ENCODE measurements around the gene MAML3. TPM values are rescaled to one million over a fixed set of nuclear protein-coding genes. Genes with fewer than 3 reads are reported as not detected.

Gene MAML3
- total RNA-seq, 1 donor = 4.4 TPM

DNA sequence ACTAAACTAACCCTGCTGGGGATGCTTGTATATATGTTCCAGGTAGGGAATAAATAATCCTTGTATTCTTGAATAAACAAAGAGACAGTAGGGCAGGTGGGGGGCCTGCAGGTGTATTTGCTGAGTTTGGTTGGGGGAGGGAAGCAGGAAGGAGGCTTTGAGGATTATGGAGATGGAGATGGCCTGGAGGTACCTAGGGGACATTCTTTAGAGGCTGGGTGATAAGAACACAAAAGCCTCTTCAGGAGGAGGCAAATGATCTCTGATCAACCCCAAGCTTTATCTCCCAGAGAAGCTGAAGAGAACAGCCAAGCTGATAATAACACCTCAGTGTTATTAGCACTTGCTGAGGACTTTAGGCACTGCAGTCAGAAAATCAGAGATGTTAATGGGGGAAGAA is 300.7 kb downstream of the MAML3 start:
- peaks cover 11% of the 10 kb centered on the region for H3K4me1 ChIP-seq (ENCODE audit: insufficient read depth, low read length)

DNA sequence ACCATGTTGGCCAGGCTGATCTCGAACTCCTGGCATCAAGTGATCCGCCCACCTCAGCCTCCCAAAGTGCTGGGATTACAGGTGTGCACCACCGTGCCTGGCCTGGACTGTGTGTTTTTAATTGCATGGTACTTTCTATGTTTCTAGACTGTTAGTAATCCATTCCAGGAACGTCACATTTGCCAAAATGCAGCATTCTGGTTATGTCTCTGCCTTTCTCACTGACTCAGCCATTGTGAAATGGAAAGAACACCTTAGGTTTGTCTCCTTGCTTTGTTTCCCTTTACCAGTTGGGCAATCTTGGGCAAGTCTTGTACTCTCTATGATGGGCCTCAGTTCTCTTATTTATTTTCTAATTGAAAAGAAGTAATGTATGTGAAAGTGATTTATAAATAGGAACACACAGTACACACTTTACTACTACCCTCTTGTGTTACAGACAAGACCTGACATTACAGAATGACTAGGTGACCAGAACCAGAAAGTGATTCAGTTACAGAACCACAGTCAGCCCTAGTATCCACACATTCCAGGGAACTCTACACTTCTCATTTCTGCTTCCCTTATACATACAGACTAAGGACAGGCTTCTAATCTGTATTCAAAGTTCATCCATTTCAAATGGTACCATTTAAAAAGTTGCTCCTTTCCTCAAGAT is 301.2 kb downstream of the MAML3 start:
- Histone ChIP-seq H3K4me1 (ENCODE audit: insufficient read depth, low read length) (peaks cover 11% of the 10 kb centered on the region), H3K4me3 (ENCODE audit: low read length) (no peak overlapping the region), H3K27me3 (ENCODE audit: insufficient read depth, low read length) (no peaks in the 10 kb centered on the region), H3K9me3 (ENCODE audit: low read depth, low read length) (no peaks in the 10 kb centered on the region)

More for the DNA sequence above, 300.7 kb downstream of the MAML3 start:
- Histone ChIP-seq H3K4me3 (ENCODE audit: low read length) (no peak overlapping the region), H3K9me3 (ENCODE audit: low read depth, low read length) (no peaks in the 10 kb centered on the region), H3K27me3 (ENCODE audit: insufficient read depth, low read length) (no peaks in the 10 kb centered on the region)

DNA sequence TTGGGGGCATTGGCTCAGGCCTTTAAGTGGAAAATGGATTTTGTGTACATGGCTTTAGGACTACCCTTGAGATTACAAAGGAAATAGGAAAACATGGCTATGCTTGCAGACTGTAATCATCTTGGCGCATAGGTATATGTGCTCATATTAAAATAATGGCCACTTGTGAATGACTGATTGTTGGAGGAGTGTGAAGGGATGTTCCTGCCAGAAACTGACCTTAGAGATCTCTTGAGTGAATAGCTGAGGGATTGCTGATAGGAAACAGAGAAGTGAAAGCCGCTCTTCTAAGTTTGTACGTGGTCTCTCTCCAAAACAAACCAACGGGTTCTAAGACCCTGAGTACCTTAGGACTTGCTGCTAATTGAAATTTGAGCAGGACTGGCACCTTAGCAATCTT is 302.3 kb downstream of the MAML3 start:
- H3K9me3 ChIP-seq (ENCODE audit: low read depth, low read length) = no peaks in the 10 kb centered on the region
- no peak overlapping the region for H3K4me3 ChIP-seq (ENCODE audit: low read length)
- no peaks in the 10 kb centered on the region for H3K27me3 ChIP-seq (ENCODE audit: insufficient read depth, low read length)
- peaks cover 4% of the 10 kb centered on the region for H3K4me1 ChIP-seq (ENCODE audit: insufficient read depth, low read length)

DNA sequence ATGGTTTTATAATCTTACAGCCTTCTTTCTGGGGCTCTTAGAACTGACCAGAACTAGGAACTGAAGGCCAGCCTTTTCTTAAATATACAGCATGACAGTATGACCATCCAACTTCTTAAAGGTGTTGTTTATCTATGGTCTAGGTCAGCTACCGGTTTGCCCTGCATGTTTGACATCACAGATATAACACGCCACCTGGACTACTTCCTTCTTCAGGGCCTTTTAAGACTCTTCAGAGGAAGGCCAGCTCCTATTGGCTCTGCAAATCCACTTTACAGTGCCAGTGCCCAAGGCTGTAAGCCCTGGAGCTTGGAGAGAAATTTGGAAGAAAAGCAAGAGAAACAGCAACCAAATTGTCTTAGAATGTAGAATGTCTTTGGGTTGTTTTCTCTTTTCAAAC is 302.9 kb downstream of the MAML3 start:
- Histone ChIP-seq H3K9me3 (ENCODE audit: low read depth, low read length) (no peaks in the 10 kb centered on the region), H3K4me3 (ENCODE audit: low read length) (no peak overlapping the region), H3K4me1 (ENCODE audit: insufficient read depth, low read length) (peaks cover 4% of the 10 kb centered on the region), H3K27me3 (ENCODE audit: insufficient read depth, low read length) (no peaks in the 10 kb centered on the region)

GRCh38 chr4:139849219-139849618 is 304.8 kb downstream of the MAML3 start:
- no peak overlapping the region for H3K4me3 ChIP-seq (ENCODE audit: low read length)
- peaks cover 13% of the 10 kb centered on the region for H3K4me1 ChIP-seq (ENCODE audit: insufficient read depth, low read length)
- no peaks in the 10 kb centered on the region for H3K27me3 ChIP-seq (ENCODE audit: insufficient read depth, low read length)
- no peaks in the 10 kb centered on the region for H3K9me3 ChIP-seq (ENCODE audit: low read depth, low read length)

DNA sequence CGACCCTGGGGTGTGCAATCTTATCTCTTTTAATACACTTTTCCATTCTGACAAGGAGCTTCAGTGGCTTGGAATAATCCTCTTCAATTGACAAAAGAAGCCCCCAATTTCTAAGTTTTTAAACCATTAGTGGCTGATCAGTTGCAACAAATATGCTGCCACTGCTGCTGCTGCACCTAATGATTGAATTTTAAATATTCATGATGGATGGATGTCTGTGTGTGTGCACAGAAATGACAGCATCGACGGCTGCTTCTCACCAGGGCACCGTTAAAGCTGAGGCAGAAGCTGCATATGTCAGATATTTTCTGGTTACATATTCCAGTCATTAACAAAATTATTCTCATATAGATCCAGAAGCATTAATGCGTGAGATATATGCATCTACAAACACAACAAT is 306.0 kb downstream of the MAML3 start:
- Histone ChIP-seq H3K9me3 (ENCODE audit: low read depth, low read length) (no peaks in the 10 kb centered on the region), H3K27me3 (ENCODE audit: insufficient read depth, low read length) (no peaks in the 10 kb centered on the region), H3K4me1 (ENCODE audit: insufficient read depth, low read length) (peaks cover 25% of the 10 kb centered on the region), H3K4me3 (ENCODE audit: low read length) (no peak overlapping the region)

- H3K27me3 ChIP-seq (ENCODE audit: insufficient read depth, low read length) = no peaks in the 10 kb centered on the region
- peaks cover 27% of the 10 kb centered on the region for H3K4me1 ChIP-seq (ENCODE audit: insufficient read depth, low read length)
- no peak overlapping the region for H3K4me3 ChIP-seq (ENCODE audit: low read length)
- H3K9me3 ChIP-seq (ENCODE audit: low read depth, low read length) = no peaks in the 10 kb centered on the region
Observed at GRCh38 chr4:139847602-139848001, 306.4 kb downstream of the MAML3 start.

- H3K4me3 ChIP-seq (ENCODE audit: low read length) = no peak overlapping the region
- no peaks in the 10 kb centered on the region for H3K27me3 ChIP-seq (ENCODE audit: insufficient read depth, low read length)
- H3K9me3 ChIP-seq (ENCODE audit: low read depth, low read length) = no peaks in the 10 kb centered on the region
- H3K4me1 ChIP-seq (ENCODE audit: insufficient read depth, low read length) = peaks cover 28% of the 10 kb centered on the region
Observed at GRCh38 chr4:139846766-139847165, 307.2 kb downstream of the MAML3 start.

DNA sequence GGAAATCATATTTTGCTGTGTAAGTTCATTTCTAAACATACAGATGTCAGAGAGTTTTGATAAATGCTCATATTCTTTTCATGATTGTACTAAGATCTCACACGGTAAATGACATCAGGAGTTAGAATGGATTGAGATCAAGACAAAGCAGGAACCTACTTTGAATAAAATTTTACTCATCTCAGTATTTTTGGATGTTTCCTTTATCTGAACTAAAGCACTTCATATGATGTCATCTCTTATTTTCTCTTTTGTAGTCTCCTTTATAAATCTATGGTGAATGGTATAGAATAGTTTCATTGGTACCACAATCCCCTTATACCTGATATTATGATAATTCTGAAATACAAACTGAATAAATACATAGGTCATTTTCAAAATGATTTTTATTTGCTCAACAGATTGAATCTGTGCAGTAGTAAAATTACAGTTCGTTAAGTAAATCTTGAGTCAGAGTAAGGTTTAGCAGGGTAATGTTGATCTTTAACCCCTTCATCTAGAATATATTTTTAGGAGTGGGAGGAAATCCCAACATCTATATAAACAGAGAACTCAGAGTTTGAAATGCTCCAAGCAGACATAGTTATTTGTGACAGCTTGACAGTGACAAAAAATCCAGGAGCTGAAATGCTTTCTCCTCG is 308.4 kb downstream of the MAML3 start:
- Histone ChIP-seq H3K9me3 (ENCODE audit: low read depth, low read length) (no peaks in the 10 kb centered on the region), H3K4me3 (ENCODE audit: low read length) (no peak overlapping the region), H3K27me3 (ENCODE audit: insufficient read depth, low read length) (no peaks in the 10 kb centered on the region), H3K4me1 (ENCODE audit: insufficient read depth, low read length) (peaks cover 40% of the 10 kb centered on the region)

DNA sequence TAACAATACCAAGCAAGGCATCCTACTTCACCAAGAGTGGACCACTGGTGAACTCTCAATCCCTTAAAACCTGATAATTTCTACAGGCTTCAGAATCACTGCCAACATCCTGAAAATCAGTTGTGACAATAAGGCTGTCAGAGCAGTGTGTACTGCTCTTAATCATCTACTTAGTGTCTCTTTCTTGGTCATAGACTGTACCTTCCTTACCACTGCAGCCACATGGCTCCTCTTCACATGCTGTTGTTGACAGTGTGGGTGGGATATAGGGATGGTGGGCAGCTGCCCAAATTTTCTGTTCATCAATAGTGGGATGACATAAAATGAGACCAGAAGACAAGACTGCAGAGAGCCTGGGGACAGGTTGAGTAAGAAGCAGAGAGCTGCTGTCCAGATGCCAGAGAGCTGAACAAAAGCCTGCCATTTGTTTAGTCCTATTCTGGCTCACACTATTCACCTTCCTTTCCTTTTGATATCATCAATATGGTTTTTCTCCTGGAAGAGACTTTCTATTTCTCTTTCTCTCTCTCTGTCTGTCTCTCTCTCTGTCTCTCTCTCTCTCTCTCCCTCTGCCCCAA is 309.4 kb downstream of the MAML3 start:
- H3K27me3 ChIP-seq (ENCODE audit: insufficient read depth, low read length) = no peaks in the 10 kb centered on the region
- H3K9me3 ChIP-seq (ENCODE audit: low read depth, low read length) = no peaks in the 10 kb centered on the region
- H3K4me1 ChIP-seq (ENCODE audit: insufficient read depth, low read length) = peaks cover 44% of the 10 kb centered on the region
- no peak overlapping the region for H3K4me3 ChIP-seq (ENCODE audit: low read length)

DNA sequence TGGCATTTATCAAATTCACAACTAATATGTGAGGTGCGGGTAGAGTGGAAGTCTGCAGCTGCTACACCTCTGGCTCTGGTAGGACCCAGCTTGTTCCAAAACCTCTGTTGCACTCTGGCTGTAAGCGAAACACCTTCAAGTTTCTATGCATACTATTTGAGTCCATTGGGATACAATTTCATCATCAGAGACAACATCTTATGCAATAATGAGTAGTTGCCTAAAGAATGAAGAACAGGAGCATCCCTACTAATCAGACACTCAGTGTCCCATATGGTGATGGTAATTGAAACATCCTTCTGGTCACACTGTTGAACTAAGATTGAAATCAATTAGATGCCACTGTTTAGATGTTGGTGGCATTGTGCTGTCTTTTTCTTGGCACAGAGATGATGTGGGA is 309.9 kb downstream of the MAML3 start:
- Histone ChIP-seq H3K27me3 (ENCODE audit: insufficient read depth, low read length) (no peaks in the 10 kb centered on the region), H3K4me3 (ENCODE audit: low read length) (no peak overlapping the region), H3K4me1 (ENCODE audit: insufficient read depth, low read length) (peaks cover 44% of the 10 kb centered on the region), H3K9me3 (ENCODE audit: low read depth, low read length) (no peaks in the 10 kb centered on the region)

DNA sequence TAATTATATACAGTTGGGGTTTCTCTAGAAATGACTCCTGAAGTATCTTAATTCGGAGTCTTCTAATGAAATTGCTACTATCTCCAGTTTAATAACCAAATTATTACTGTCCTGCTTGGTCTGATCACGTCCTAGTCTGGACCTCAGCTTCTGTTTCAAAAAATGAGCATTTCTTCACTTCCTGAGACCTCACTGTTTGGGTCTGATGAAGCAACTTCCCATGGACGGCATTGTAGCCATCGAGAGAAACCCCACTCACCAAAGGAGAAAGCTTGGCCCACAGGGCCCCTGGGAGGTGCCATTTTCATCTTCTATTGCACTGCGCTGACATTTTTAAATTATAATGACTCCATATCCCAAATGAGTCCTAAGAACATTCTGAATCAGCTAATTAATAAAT is 310.3 kb downstream of the MAML3 start:
- no peaks in the 10 kb centered on the region for H3K9me3 ChIP-seq (ENCODE audit: low read depth, low read length)
- no peaks in the 10 kb centered on the region for H3K27me3 ChIP-seq (ENCODE audit: insufficient read depth, low read length)
- peaks cover 44% of the 10 kb centered on the region for H3K4me1 ChIP-seq (ENCODE audit: insufficient read depth, low read length)
- H3K4me3 ChIP-seq (ENCODE audit: low read length) = no peak overlapping the region

DNA sequence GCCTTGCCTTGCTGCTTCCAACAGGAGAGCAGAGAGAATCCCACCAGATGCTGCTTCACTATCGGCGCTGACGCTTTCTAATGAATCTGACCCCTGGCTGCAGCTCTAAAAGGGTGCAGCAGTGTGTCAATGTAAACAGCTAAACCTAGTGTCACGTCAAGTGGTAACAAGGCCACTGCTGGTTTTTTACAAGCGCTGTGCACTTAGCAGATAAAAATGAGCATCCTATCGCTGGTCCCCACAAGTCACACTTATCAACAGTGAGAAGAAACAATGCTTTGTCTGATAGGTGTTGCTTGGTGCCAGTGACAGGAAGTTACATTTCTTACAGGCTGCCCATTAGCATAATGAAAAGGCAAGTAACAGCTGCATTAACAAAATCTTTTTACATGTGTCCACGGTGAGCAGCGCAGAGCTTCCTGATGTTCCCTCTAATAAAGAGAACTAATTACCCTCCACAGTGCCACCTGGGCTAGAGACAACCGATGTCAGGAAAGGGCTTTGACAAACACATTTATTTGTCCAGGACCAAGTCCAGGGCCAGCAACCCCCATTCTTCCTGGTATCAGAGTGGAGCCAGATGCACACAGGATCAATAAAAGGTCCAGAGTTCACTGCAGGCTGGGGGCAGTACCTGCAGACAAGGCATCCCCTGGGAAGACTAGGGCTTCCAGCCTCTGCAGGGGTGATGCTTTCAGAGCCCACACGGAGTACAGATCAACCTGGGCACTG is 312.4 kb downstream of the MAML3 start:
- no peaks in the 10 kb centered on the region for H3K9me3 ChIP-seq (ENCODE audit: low read depth, low read length)
- H3K4me1 ChIP-seq (ENCODE audit: insufficient read depth, low read length) = peaks cover 44% of the 10 kb centered on the region
- no peak overlapping the region for H3K4me3 ChIP-seq (ENCODE audit: low read length)
- no peaks in the 10 kb centered on the region for H3K27me3 ChIP-seq (ENCODE audit: insufficient read depth, low read length)

GRCh38 chr4:139840773-139841172 is 313.2 kb downstream of the MAML3 start:
- H3K27me3 ChIP-seq (ENCODE audit: insufficient read depth, low read length) = no peaks in the 10 kb centered on the region
- no peak overlapping the region for H3K4me3 ChIP-seq (ENCODE audit: low read length)
- H3K9me3 ChIP-seq (ENCODE audit: low read depth, low read length) = no peaks in the 10 kb centered on the region
- peaks cover 44% of the 10 kb centered on the region for H3K4me1 ChIP-seq (ENCODE audit: insufficient read depth, low read length)

GRCh38 chr4:139839403-139840031 is 314.5 kb downstream of the MAML3 start:
- Histone ChIP-seq H3K4me3 (ENCODE audit: low read length) (no peak overlapping the region), H3K9me3 (ENCODE audit: low read depth, low read length) (no peaks in the 10 kb centered on the region), H3K27me3 (ENCODE audit: insufficient read depth, low read length) (no peaks in the 10 kb centered on the region), H3K4me1 (ENCODE audit: insufficient read depth, low read length) (peaks cover 38% of the 10 kb centered on the region)

All from mononuclear cell (primary cell).